Stomach (tissue), 9 donors: ENCODE measurements around the gene NTRK2. TPM values are rescaled to one million over a fixed set of nuclear protein-coding genes. Genes with fewer than 3 reads are reported as not detected.

ENCODE experiments used
- DNase-seq, 2 donors: peaks; one replicate each; pipeline versions ENCODE4 v3.0.0 to v3.0.0-alpha.2; 2013 to 2019
- H3K27ac ChIP-seq, 5 donors: fragments of 200-600 bp in 4 of 5; sonication (generic) in 4 of 5; one replicate each; pipeline ENCODE4 v1.5.1; 2013 to 2019; ENCODE audit warnings: mild to moderate bottlenecking in 1 of 5, moderate library complexity in 1 of 5
- H3K27me3 ChIP-seq, 3 donors: fragments of 200-600 bp; sonication (generic); one replicate each; pipeline ENCODE4 v1.5.1; 2017 to 2019; ENCODE audit warnings: mixed run types in 1 of 3
- H3K36me3 ChIP-seq, 4 donors: fragments of 200-600 bp; sonication (generic); 1 replicate in 3 of 4; 2 replicates in 1 of 4; pipeline ENCODE4 v1.5.1; 2016 to 2019
- H3K4me1 ChIP-seq, 4 donors: fragments of 200-600 bp; sonication (generic); one replicate each; pipeline ENCODE4 v1.5.1; 2016 to 2019
- H3K4me3 ChIP-seq, 4 donors: fragments of 200-600 bp; sonication (generic) in 3 of 4; one replicate each; pipeline ENCODE4 v1.5.1; 2016 to 2019; ENCODE audit warnings: mild to moderate bottlenecking in 1 of 4
- H3K9me3 ChIP-seq, 4 donors: fragments of 200-600 bp; sonication (generic); one replicate each; pipeline ENCODE4 v1.5.1; 2016 to 2019
- CTCF ChIP-seq, 7 experiments: fragments of 450-650 bp in 4 of 7; fragments of 200-600 bp in 3 of 7; sonication (generic) in 3 of 7; IDR thresholded peaks; one replicate each; pipeline ENCODE4 v1.5.1; 2016 to 2019; ENCODE audit warnings: antibody characterized with exemption in 7 of 7, control low read depth in 2 of 7, mild to moderate bottlenecking in 1 of 7
- EP300 ChIP-seq: sonication (generic); formaldehyde crosslinking; IDR thresholded peaks from one replicate; pipeline ENCODE4 v1.6.1; 2017; ENCODE audit warnings: antibody characterized with exemption
- POLR2A ChIP-seq, 4 donors: fragments of 450-650 bp; IDR thresholded peaks; one replicate each; pipeline ENCODE4 v1.6.1; 2016; ENCODE audit warnings: antibody characterized with exemption in 4 of 4, control low read depth in 2 of 4, mild to moderate bottlenecking in 1 of 4, moderate library complexity in 1 of 4
- POLR2AphosphoS5 ChIP-seq, 3 donors: sonication (generic); formaldehyde crosslinking; IDR thresholded peaks; one replicate each; pipeline ENCODE4 v1.6.1; 2016; ENCODE audit warnings: antibody characterized with exemption in 3 of 3
- WGBS, 5 donors: extraction: QIAGEN DNeasy Blood & Tissue Kit in 3 of 5; methylation state at CpG; one replicate each; pipeline versions ENCODE4 v1.1.5 to v1.1.7; 2013 to 2018; 5-methylcytosine and 5-hydroxymethylcytosine counted together
- intact Hi-C: fragments of 100-400 bp; cut with DNase I; formaldehyde crosslinking; loops from one replicate; pipeline ENCODE4 v1.15.1; 2023; ENCODE audit warnings: low total_unique reads
- polyA plus RNA-seq, 3 donors: library from polyadenylated mRNA; stranded (reverse); fragments of 200-250 nt; gene quantifications; one replicate each; pipeline ENCODE4 v1.2.3, GENCODE V29; 2013
- total RNA-seq, 5 donors: library from RNA; depleted of rRNA; stranded (reverse); fragments of >200 nt; gene quantifications; one replicate each; pipeline versions ENCODE4 v1.1.0 to v1.2.3, GENCODE V29; 2014 to 2016
- donor health status: healthy with polysubstance abuse.
- donor health status: Bipolar disorder and iron deficiency.
- donor health status: healthy.

The NTRK2 gene
- total and polyA plus RNA-seq, 8 donors, result 0.06 to 8.8 (median 2.6) TPM

GRCh38 chr9:85041466-85042137 lies 372.1 kb downstream of the NTRK2 start:
- no peak for DNase-seq
- no peak for TF ChIP-seq EP300
- TF ChIP-seq POLR2AphosphoS5 (IDR thresholded peaks at IDR 0.05), result no peak
- no peak for TF ChIP-seq POLR2A (IDR thresholded peaks at IDR 0.05)
- no peak for TF ChIP-seq CTCF (IDR thresholded peaks at IDR 0.05)
- no peaks in the 10 kb centered on the region for H3K4me1 ChIP-seq
- no peak overlapping the region for H3K4me3 ChIP-seq
- H3K27me3 ChIP-seq, result peaks cover 0 to 25% (median 0%) of the 10 kb centered on the region in 3 donors
- H3K36me3 ChIP-seq, result no peaks in the 10 kb centered on the region
- H3K9me3 ChIP-seq, result no peaks in the 10 kb centered on the region
- intact Hi-C loops, result no loop called here
- no peak overlapping the region for H3K27ac ChIP-seq
- 78 to 89% (median 87%) methylated on average over 2 of the region's 2 CpGs for WGBS, 5 donors

- peaks cover 0 to 23% (median 0%) of the 10 kb centered on the region in 3 donors for H3K27me3 ChIP-seq
- TF ChIP-seq POLR2A (IDR thresholded peaks at IDR 0.05) (no peak), EP300 (no peak)
- intact Hi-C loops, result no loop called here
- no peaks in the 10 kb centered on the region for H3K4me1 ChIP-seq
- H3K9me3 ChIP-seq, result no peaks in the 10 kb centered on the region
- H3K4me3 ChIP-seq, result no peak overlapping the region
- no peak for DNase-seq
- no peaks in the 10 kb centered on the region for H3K36me3 ChIP-seq
- no peak overlapping the region for H3K27ac ChIP-seq
- 68 to 80% (median 77%) methylated on average over 3 of the region's 3 CpGs for WGBS, 5 donors
Measured at GRCh38 chr9:85042981-85043647, 373.6 kb downstream of the NTRK2 start.

- DNase-seq, result no peak
- intact Hi-C loops, result no loop called here
- no peak for TF ChIP-seq POLR2A (IDR thresholded peaks at IDR 0.05)
- TF ChIP-seq POLR2AphosphoS5 (IDR thresholded peaks at IDR 0.05), result no peak
- TF ChIP-seq CTCF (IDR thresholded peaks at IDR 0.05), result no peak
- no peak for TF ChIP-seq EP300
- Histone ChIP-seq H3K27ac (no peak overlapping the region), H3K36me3 (no peaks in the 10 kb centered on the region), H3K27me3 (peaks cover 0 to 9% (median 0%) of the 10 kb centered on the region in 3 donors), H3K9me3 (no peaks in the 10 kb centered on the region), H3K4me1 (no peaks in the 10 kb centered on the region), H3K4me3 (no peak overlapping the region)
- WGBS, 5 donors, result 73 to 77% (median 74%) methylated on average over 6 of the region's 6 CpGs
Measured at GRCh38 chr9:85045271-85045670, 375.7 kb downstream of the NTRK2 start.

- WGBS, 5 donors, result 75 to 84% (median 78%) methylated on average over 4 of the region's 4 CpGs
- H3K4me3 ChIP-seq, result no peak overlapping the region
- H3K27ac ChIP-seq, result no peak overlapping the region
- no peaks in the 10 kb centered on the region for H3K36me3 ChIP-seq
- intact Hi-C loops, result no loop called here
- TF ChIP-seq CTCF (IDR thresholded peaks at IDR 0.05) (no peak), POLR2A (IDR thresholded peaks at IDR 0.05) (no peak), POLR2AphosphoS5 (IDR thresholded peaks at IDR 0.05) (no peak), EP300 (no peak)
- DNase-seq, result no peak
- H3K9me3 ChIP-seq, result no peaks in the 10 kb centered on the region
- no peaks in the 10 kb centered on the region for H3K4me1 ChIP-seq
- H3K27me3 ChIP-seq, result no peaks in the 10 kb centered on the region
Measured at GRCh38 chr9:85046475-85046874, 376.9 kb downstream of the NTRK2 start.
